ENCODE data around the gene PCDHB5.
"Not testable (repeated sequence)": the region's sequence is repeated elsewhere in the genome, so short reads cannot be mapped to it uniquely, and the experiment has no call there.

PCDHB5 gene

GRCh38 chr5:141152096-141152495, 17.1 kb downstream of the PCDHB5 start:
- not testable (repeated sequence) for DNase-seq (ENCODE audit: low read depth)

- no peak for DNase-seq (ENCODE audit: low read depth)
Observed at GRCh38 chr5:141155540-141156374, 20.8 kb downstream of the PCDHB5 start.

- DNase-seq (ENCODE audit: low read depth) = not testable (repeated sequence)
Observed at GRCh38 chr5:141157356-141157755, 22.4 kb downstream of the PCDHB5 start.

GRCh38 chr5:141157901-141158300, 22.9 kb downstream of the PCDHB5 start:
- not testable (repeated sequence) for DNase-seq (ENCODE audit: low read depth)

GRCh38 chr5:141172381-141173204, 37.6 kb downstream of the PCDHB5 start, which contains the start of gene PCDHB7:
Gene PCDHB7 (plus strand): TSS chr5:141172644. CDS start chr5:141172836, 192 bp downstream.
- DNase-seq (ENCODE audit: low read depth) = no peak

- not testable (repeated sequence) for DNase-seq (ENCODE audit: low read depth)
Observed at GRCh38 chr5:141174291-141175104, 39.5 kb downstream of the PCDHB5 start.

- no peak for DNase-seq (ENCODE audit: low read depth)
Observed at GRCh38 chr5:141175933-141176332, 40.9 kb downstream of the PCDHB5 start.

GRCh38 chr5:141177577-141178191, 42.7 kb downstream of the PCDHB5 start, which contains the start of gene PCDHB8:
Gene PCDHB8 (plus strand): TSS chr5:141177790. CDS start chr5:141178035, 245 bp downstream.
- not testable (repeated sequence) for DNase-seq (ENCODE audit: low read depth)

- not testable (repeated sequence) for DNase-seq (ENCODE audit: low read depth)
Observed at GRCh38 chr5:141179371-141179770, 44.4 kb downstream of the PCDHB5 start.

- not testable (repeated sequence) for DNase-seq (ENCODE audit: low read depth)
Observed at GRCh38 chr5:141179876-141180275, 44.9 kb downstream of the PCDHB5 start.

GRCh38 chr5:141180313-141180712, 45.3 kb downstream of the PCDHB5 start:
- no peak for DNase-seq (ENCODE audit: low read depth)

- no peak for DNase-seq (ENCODE audit: low read depth)
Observed at GRCh38 chr5:141182248-141182647, 47.2 kb downstream of the PCDHB5 start, which contains the start of gene PCDHB16. Gene PCDHB16 (plus strand): TSS chr5:141182387. CDS start chr5:141182560, 173 bp downstream.

GRCh38 chr5:141184117-141184855, 49.3 kb downstream of the PCDHB5 start:
- DNase-seq (ENCODE audit: low read depth) = not testable (repeated sequence)

- DNase-seq (ENCODE audit: low read depth) = no peak
Observed at GRCh38 chr5:141186897-141187512, 52.0 kb downstream of the PCDHB5 start, which contains the start of gene PCDHB9. Gene PCDHB9 (plus strand): TSS chr5:141187161. CDS start chr5:141187319, 158 bp downstream.

All from fibroblast of gingiva (primary cell).